Transverse colon (tissue), 4 donors: ENCODE data around the gene ZBTB7C. TPM values are rescaled to one million over a fixed set of nuclear protein-coding genes. Genes with fewer than 3 reads are reported as not detected.

Experiments
- DNase-seq: peaks from one replicate; pipeline ENCODE4 v3.0.0-alpha.2; 2019
- H3K27ac ChIP-seq, 4 donors: fragments of 200-600 bp; sonication (generic); 2 replicates each; pipeline ENCODE4 v1.5.1; 2016 to 2018; ENCODE audit warnings: inconsistent platforms in 4 of 4
- H3K27me3 ChIP-seq: fragments of 200-600 bp; sonication (generic); 2 replicates; pipeline ENCODE4 v1.5.1; 2017; ENCODE audit warnings: inconsistent platforms
- H3K36me3 ChIP-seq, 4 donors: fragments of 200-600 bp; sonication (generic); 2 replicates each; pipeline ENCODE4 v1.5.1; 2017 to 2019; ENCODE audit warnings: inconsistent platforms in 4 of 4
- H3K4me1 ChIP-seq, 4 donors: fragments of 200-600 bp; sonication (generic); 2 replicates each; pipeline ENCODE4 v1.5.1; 2017 to 2020; ENCODE audit warnings: inconsistent platforms in 4 of 4
- H3K4me3 ChIP-seq, 4 donors: fragments of 200-600 bp; sonication (generic); 1 replicate in 1 of 4; 2 replicates in 3 of 4; pipeline versions ENCODE4 v1.5.1 to v1.6.1; 2017 to 2019; ENCODE audit warnings: inconsistent platforms in 4 of 4
- H3K9me3 ChIP-seq, 2 donors: fragments of 200-600 bp; sonication (generic); 2 replicates each; pipeline ENCODE4 v1.5.1; 2017 to 2019; ENCODE audit warnings: inconsistent platforms in 2 of 2
- EP300 ChIP-seq: sonication (generic); formaldehyde crosslinking; IDR thresholded peaks from one replicate; pipeline ENCODE4 v1.6.1; 2017; ENCODE audit warnings: antibody characterized with exemption, low read depth
- POLR2A ChIP-seq: fragments of 450-650 bp; IDR thresholded peaks from one replicate; pipeline ENCODE4 v1.6.1; 2016; ENCODE audit warnings: antibody characterized with exemption, mild to moderate bottlenecking, moderate library complexity
- POLR2AphosphoS5 ChIP-seq, 3 donors: sonication (generic); formaldehyde crosslinking; IDR thresholded peaks; one replicate each; pipeline ENCODE4 v1.6.1; 2016; ENCODE audit warnings: antibody characterized with exemption in 3 of 3
- WGBS, 2 donors: methylation state at CpG; one replicate each; pipeline ENCODE4 v1.1.5; 2018; ENCODE audit warnings: low coverage in 1 of 2; 5-methylcytosine and 5-hydroxymethylcytosine counted together
- in situ Hi-C, 4 donors: fragments of 200-750 bp; cut with MboI; loops; one replicate each; pipeline versions ENCODE4 v1.15.0 to v1.15.1; 2017; ENCODE audit warnings: low sequenced_read_pairs in 3 of 4, low pct_ligation_motif_present in 1 of 4, low pct_unique_long_range_greater_than_20kb in 1 of 4
- intact Hi-C: fragments of 100-400 bp; cut with DNase I; formaldehyde crosslinking; loops from one replicate; pipeline ENCODE4 v1.15.1; 2023; ENCODE audit warnings: low total_unique reads
- total RNA-seq, 4 donors: library from RNA; depleted of rRNA; stranded (reverse); fragments of >200 nt; gene quantifications; one replicate each; pipeline ENCODE4 v1.1.0, GENCODE V29; 2016
- TF ChIP-seq, protein P1 (sequence below), 5 experiments: fragments of 200-600 bp in 3 of 5; fragments of 450-650 bp in 2 of 5; sonication (generic) in 3 of 5; IDR thresholded peaks; 1 replicate in 2 of 5; 2 replicates in 3 of 5; pipeline ENCODE4 v1.5.1; 2016 to 2017; ENCODE audit warnings: antibody characterized with exemption in 5 of 5, inconsistent platforms in 3 of 5, mild to moderate bottlenecking in 2 of 5, moderate library complexity in 1 of 5

The ZBTB7C gene
- total RNA-seq, 4 donors from 2014 or later = 38.4 to 81.2 (median 47.5) TPM

DNA sequence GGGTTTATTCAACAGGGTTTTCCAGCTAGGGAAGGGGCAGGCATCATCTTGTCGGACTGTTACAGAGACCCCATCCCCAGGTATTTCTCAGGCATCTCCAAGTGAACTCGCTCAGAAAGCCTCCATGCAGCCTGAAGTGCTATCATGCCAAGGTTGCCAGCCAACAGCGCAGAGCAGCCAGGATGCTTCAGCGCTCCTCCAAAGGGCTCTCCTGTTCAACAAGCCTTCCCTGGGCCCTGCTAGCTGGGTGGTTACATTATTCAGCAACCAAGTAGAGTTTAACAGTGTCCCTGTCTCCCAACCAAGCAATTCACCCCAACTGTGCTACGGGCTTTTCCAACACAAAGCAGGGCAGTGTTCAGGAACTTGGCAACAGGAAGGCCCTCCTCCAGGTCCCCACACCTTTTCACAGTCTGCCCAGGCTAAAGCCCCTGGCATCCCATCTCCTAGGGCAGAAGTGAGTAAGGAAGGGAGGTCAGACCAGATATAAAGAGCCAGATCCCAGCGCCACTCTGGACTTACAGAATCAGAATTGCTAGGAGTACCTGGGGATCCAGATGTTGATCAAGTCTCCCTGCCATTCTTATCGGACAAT lies 52.9 kb downstream of the ZBTB7C start:
- DNase-seq = no peak
- Histone ChIP-seq H3K4me3 (no peak overlapping the region), H3K27ac (no peak overlapping the region), H3K36me3 (no peaks in the 10 kb centered on the region), H3K27me3 (no peaks in the 10 kb centered on the region), H3K4me1 (no peaks in the 10 kb centered on the region), H3K9me3 (no peaks in the 10 kb centered on the region)
- in situ Hi-C loops = no loop called here
- intact Hi-C loops = no loop called here
- TF ChIP-seq, protein P1, sequence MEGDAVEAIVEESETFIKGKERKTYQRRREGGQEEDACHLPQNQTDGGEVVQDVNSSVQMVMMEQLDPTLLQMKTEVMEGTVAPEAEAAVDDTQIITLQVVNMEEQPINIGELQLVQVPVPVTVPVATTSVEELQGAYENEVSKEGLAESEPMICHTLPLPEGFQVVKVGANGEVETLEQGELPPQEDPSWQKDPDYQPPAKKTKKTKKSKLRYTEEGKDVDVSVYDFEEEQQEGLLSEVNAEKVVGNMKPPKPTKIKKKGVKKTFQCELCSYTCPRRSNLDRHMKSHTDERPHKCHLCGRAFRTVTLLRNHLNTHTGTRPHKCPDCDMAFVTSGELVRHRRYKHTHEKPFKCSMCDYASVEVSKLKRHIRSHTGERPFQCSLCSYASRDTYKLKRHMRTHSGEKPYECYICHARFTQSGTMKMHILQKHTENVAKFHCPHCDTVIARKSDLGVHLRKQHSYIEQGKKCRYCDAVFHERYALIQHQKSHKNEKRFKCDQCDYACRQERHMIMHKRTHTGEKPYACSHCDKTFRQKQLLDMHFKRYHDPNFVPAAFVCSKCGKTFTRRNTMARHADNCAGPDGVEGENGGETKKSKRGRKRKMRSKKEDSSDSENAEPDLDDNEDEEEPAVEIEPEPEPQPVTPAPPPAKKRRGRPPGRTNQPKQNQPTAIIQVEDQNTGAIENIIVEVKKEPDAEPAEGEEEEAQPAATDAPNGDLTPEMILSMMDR (IDR thresholded peaks at IDR 0.05) = no peak
- TF ChIP-seq POLR2A (no peak), POLR2AphosphoS5 (IDR thresholded peaks at IDR 0.05) (no peak), EP300 (no peak)
- 92% methylated on average over 7 of the region's 7 CpGs; no CpG with 5 or more reads in 1 of the 2 donors for WGBS, 2 donors

DNA sequence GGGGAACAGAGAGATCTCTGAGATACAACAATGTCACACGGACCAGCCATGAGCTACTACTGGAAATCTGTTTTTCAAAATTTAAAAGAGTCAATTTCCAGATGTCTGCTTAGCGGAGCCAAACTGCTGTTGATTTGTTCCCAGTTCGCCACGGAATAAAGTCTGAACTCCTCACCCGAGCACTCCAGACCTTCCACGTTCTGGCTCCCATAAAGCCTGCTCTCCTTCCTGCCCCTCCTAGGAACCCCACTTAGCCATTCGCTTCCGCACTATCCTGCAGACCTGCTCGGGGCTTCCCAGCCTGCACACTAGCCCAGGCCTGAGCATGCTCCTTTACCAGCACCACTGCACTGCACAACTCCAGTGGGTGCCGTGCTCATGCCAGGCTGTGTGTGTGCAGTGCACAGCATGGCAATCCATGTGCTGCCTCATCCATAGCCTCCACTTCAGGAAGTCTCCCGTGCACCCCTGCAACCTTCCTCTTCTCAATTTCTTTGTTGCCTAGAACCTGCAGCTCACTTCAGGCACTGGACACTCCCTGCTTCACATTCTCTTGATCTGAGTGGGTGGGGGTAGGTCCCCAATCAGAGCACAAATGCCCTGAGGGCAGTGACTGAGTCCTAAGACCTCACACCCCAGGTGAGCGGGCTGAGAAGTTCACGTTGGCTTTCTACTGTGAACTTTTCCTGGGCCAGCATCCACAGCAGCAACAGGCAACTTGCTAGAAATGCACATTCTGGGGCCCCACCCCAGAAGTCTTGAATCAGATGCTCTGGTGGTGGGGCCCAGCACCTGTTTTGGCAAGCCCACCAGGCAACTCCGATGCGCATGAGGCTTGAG lies 53.7 kb downstream of the ZBTB7C start:
- H3K4me3 ChIP-seq = no peak overlapping the region
- WGBS, 2 donors = 82 to 83% methylated on average over 5 to 15 of the region's 15 CpGs
- no peaks in the 10 kb centered on the region for H3K4me1 ChIP-seq
- DNase-seq = no peak
- intact Hi-C loops (no loop called here), in situ Hi-C loops (no loop called here)
- TF ChIP-seq, protein P1 (IDR thresholded peaks at IDR 0.05) = no peak
- TF ChIP-seq POLR2A (no peak), POLR2AphosphoS5 (IDR thresholded peaks at IDR 0.05) (no peak), EP300 (no peak)
- H3K9me3 ChIP-seq = no peaks in the 10 kb centered on the region
- H3K27ac ChIP-seq = no peak overlapping the region
- H3K27me3 ChIP-seq = no peaks in the 10 kb centered on the region
- no peaks in the 10 kb centered on the region for H3K36me3 ChIP-seq

DNA sequence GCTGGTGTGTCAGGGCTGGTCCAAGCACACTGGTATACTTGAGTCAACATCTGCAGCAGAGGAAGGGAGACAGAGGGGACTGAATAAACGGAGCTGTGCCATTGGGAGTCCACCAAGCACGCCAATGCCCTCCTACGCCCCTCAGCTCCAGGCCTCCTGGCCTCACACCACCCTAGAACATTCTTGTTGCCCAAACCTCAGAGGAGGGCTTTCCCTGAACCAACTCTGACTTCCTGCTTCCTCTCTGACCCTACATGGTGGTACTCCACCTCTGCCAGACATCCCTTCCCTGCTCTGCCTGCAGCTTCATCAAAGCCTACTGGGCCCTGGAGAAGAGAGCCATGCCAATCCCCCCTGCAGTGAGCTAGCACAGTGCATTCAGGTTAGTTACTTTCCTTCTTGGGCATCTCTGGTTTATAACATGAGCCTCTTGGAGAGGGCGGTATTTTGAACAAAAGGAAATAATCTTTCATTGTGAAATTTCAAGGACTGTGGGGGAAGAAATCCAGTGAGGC lies 54.4 kb downstream of the ZBTB7C start:
- no peaks in the 10 kb centered on the region for H3K4me1 ChIP-seq
- no peaks in the 10 kb centered on the region for H3K27me3 ChIP-seq
- H3K36me3 ChIP-seq = no peaks in the 10 kb centered on the region
- TF ChIP-seq, protein P1 (IDR thresholded peaks at IDR 0.05) = no peak
- TF ChIP-seq EP300 (no peak), POLR2A (no peak), POLR2AphosphoS5 (IDR thresholded peaks at IDR 0.05) (no peak)
- in situ Hi-C loops = no loop called here
- H3K27ac ChIP-seq = no peak overlapping the region
- no peak overlapping the region for H3K4me3 ChIP-seq
- DNase-seq = no peak
- 77 to 80% methylated on average over 1 to 4 of the region's 4 CpGs for WGBS, 2 donors
- H3K9me3 ChIP-seq = no peaks in the 10 kb centered on the region
- intact Hi-C loops = no loop called here

DNA sequence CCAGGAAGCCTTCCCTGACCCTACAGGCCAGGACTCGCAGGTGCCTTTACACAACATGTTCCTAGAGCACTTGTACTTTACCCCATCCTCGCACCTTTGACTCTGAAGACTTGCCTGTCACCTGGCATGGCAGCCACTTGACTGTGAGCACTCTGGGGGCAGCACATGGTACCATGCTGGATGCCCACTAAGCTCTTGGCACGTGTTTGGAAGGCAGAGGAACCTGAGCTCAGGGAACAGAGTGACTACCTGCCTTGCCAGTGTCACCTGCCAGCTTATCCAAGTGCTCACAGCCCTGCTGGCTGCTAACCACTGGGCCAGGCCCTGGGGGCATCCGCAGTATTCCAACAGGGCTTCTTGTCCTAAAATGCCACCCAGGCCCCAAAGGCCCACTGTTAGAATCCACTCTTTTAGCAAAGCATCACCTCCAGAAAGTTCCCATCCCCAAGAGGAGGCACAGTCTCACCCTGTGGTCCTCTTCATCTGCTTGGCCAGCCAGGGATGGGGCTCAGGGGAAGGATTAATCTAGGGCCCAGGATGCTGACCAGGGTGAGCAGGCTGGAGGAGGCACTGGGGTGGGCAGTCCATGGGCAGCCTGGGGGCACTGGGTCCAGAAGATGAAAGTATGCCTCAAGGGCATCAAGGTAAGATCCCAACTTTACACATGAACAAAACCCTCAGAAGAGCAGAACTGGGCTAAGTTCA lies 57.0 kb downstream of the ZBTB7C start:
- no peak for TF ChIP-seq EP300
- H3K27ac ChIP-seq = no peak overlapping the region
- in situ Hi-C loops (no loop called here), intact Hi-C loops (no loop called here)
- WGBS, 2 donors = 83% methylated on average over 4 of the region's 4 CpGs; no CpG with 5 or more reads in 1 of the 2 donors
- H3K27me3 ChIP-seq = no peaks in the 10 kb centered on the region
- no peak overlapping the region for H3K4me3 ChIP-seq
- H3K4me1 ChIP-seq = no peaks in the 10 kb centered on the region
- DNase-seq = no peak
- no peaks in the 10 kb centered on the region for H3K36me3 ChIP-seq
- no peaks in the 10 kb centered on the region for H3K9me3 ChIP-seq
